ENCODE data around the gene STK16. TPM values are rescaled to one million over a fixed set of nuclear protein-coding genes. Genes with fewer than 3 reads are reported as not detected.

The STK16 gene
- polyA plus RNA-seq, 1 donor from 2014 or later = 64.9 TPM

DNA sequence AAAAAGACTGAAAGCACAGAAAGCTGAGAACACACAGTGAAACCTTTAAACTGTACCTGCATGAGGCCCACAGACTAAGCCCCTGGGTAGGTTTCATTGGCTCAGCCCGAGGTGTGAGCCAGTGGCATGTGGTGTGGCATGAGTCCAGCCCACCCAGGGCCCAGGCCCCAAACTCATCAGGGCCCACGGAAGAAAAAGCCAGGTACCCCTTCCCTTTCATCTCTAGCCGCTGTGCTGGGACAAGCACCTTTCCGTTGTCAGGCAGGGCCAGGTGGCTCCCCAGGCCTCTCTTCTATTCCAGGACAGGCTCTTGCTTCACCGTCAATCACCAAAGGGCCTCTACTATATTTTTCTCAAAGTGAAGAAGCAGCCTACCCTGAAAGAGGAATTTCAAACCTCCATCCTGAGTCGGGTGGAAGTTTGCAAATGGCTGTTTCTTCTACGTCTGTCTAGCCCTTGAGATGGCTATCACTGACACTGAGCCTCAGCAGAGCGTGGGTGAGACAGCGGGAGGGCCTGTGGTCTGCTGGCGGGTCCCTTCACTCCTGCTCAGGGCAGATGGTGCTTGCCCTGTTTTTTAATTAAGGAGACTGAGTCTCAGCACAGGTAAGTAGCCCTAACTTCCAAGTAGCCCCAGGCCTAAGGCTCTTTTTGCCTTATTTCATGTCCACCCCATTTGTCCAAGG, 42.4 kb downstream of the STK16 start:
- Histone ChIP-seq H3K9me3 (ENCODE audit: low read length) (no peaks in the 10 kb centered on the region), H3K9ac (ENCODE audit: low read length) (no peak overlapping the region), H3F3A (ENCODE audit: insufficient read depth, low read length, poor library complexity, severe bottlenecking) (no peaks in the 10 kb centered on the region), H3K9me2 (ENCODE audit: insufficient read depth, low read length) (no peaks in the 10 kb centered on the region), H3K4me3 (ENCODE audit: low read length) (no peak overlapping the region), H3K79me2 (replicated peaks; ENCODE audit: insufficient read depth, low read length) (no peaks in the 10 kb centered on the region), H3K36me3 (ENCODE audit: insufficient read depth, low read length) (no peaks in the 10 kb centered on the region), H3K4me2 (ENCODE audit: low read length) (no peak overlapping the region), H4K20me1 (ENCODE audit: insufficient read depth) (no peaks in the 10 kb centered on the region), H3K27ac (ENCODE audit: low read length) (no peak overlapping the region), H3K27me3 (ENCODE audit: insufficient read depth, low read depth, low read length) (no peaks in the 10 kb centered on the region), H2AFZ (ENCODE audit: low read depth, low read length) (no peak overlapping the region)
- TF ChIP-seq EP300 (conservative IDR thresholded peaks at IDR 0.05; ENCODE audit: poor library complexity, severe bottlenecking) = no peak

- Histone ChIP-seq H3K4me3 (ENCODE audit: low read length) (no peak overlapping the region), H4K20me1 (ENCODE audit: insufficient read depth) (no peaks in the 10 kb centered on the region), H3K9me2 (ENCODE audit: insufficient read depth, low read length) (no peaks in the 10 kb centered on the region), H2AFZ (ENCODE audit: low read depth, low read length) (no peak overlapping the region), H3F3A (ENCODE audit: insufficient read depth, low read length, poor library complexity, severe bottlenecking) (no peaks in the 10 kb centered on the region), H3K79me2 (replicated peaks; ENCODE audit: insufficient read depth, low read length) (no peaks in the 10 kb centered on the region), H3K9ac (ENCODE audit: low read length) (no peak overlapping the region), H3K4me2 (ENCODE audit: low read length) (no peak overlapping the region), H3K9me3 (ENCODE audit: low read length) (no peaks in the 10 kb centered on the region), H3K36me3 (ENCODE audit: insufficient read depth, low read length) (no peaks in the 10 kb centered on the region), H3K27ac (ENCODE audit: low read length) (no peak overlapping the region), H3K27me3 (ENCODE audit: insufficient read depth, low read depth, low read length) (no peaks in the 10 kb centered on the region)
- TF ChIP-seq, protein P1, sequence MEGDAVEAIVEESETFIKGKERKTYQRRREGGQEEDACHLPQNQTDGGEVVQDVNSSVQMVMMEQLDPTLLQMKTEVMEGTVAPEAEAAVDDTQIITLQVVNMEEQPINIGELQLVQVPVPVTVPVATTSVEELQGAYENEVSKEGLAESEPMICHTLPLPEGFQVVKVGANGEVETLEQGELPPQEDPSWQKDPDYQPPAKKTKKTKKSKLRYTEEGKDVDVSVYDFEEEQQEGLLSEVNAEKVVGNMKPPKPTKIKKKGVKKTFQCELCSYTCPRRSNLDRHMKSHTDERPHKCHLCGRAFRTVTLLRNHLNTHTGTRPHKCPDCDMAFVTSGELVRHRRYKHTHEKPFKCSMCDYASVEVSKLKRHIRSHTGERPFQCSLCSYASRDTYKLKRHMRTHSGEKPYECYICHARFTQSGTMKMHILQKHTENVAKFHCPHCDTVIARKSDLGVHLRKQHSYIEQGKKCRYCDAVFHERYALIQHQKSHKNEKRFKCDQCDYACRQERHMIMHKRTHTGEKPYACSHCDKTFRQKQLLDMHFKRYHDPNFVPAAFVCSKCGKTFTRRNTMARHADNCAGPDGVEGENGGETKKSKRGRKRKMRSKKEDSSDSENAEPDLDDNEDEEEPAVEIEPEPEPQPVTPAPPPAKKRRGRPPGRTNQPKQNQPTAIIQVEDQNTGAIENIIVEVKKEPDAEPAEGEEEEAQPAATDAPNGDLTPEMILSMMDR (IDR thresholded peaks at IDR 0.05; ENCODE audit: poor library complexity, severe bottlenecking) = no peak
- TF ChIP-seq REST (IDR thresholded peaks at IDR 0.05; ENCODE audit: borderline replicate concordance) (no peak), RAD21 (conservative IDR thresholded peaks at IDR 0.05) (no peak)
Observed at GRCh38 chr2:219289195-219289536, 43.9 kb downstream of the STK16 start.

GRCh38 chr2:219289537-219290361, 44.5 kb downstream of the STK16 start:
- H3F3A ChIP-seq (ENCODE audit: insufficient read depth, low read length, poor library complexity, severe bottlenecking) = no peaks in the 10 kb centered on the region
- no peak overlapping the region for H3K4me3 ChIP-seq (ENCODE audit: low read length)
- no peak overlapping the region for H2AFZ ChIP-seq (ENCODE audit: low read depth, low read length)
- no peaks in the 10 kb centered on the region for H3K27me3 ChIP-seq (ENCODE audit: insufficient read depth, low read depth, low read length)
- no peaks in the 10 kb centered on the region for H3K9me3 ChIP-seq (ENCODE audit: low read length)
- no peak overlapping the region for H3K9ac ChIP-seq (ENCODE audit: low read length)
- H3K9me2 ChIP-seq (ENCODE audit: insufficient read depth, low read length) = no peaks in the 10 kb centered on the region
- no peaks in the 10 kb centered on the region for H3K79me2 ChIP-seq (replicated peaks; ENCODE audit: insufficient read depth, low read length)
- H4K20me1 ChIP-seq (ENCODE audit: insufficient read depth) = no peaks in the 10 kb centered on the region
- no peak overlapping the region for H3K4me2 ChIP-seq (ENCODE audit: low read length)
- H3K36me3 ChIP-seq (ENCODE audit: insufficient read depth, low read length) = no peaks in the 10 kb centered on the region
- TF ChIP-seq RAD21 (conservative IDR thresholded peaks at IDR 0.05) (no peak), POLR2AphosphoS5 (IDR thresholded peaks at IDR 0.05) (no peak), TAF1 (IDR thresholded peaks at IDR 0.05; ENCODE audit: low read depth) (no peak), SMC3 (conservative IDR thresholded peaks at IDR 0.05; ENCODE audit: poor library complexity) (no peak), EP300 (conservative IDR thresholded peaks at IDR 0.05; ENCODE audit: poor library complexity, severe bottlenecking) (no peak), MXI1 (conservative IDR thresholded peaks at IDR 0.05; ENCODE audit: poor library complexity, severe bottlenecking) (no peak), EZH2 (IDR thresholded peaks at IDR 0.05; ENCODE audit: borderline replicate concordance, insufficient read depth, low read length, poor library complexity, severe bottlenecking) (no peak), REST (IDR thresholded peaks at IDR 0.05; ENCODE audit: borderline replicate concordance) (no peak)
- TF ChIP-seq, protein P1 (IDR thresholded peaks at IDR 0.05; ENCODE audit: poor library complexity, severe bottlenecking) = no peak
- H3K27ac ChIP-seq (ENCODE audit: low read length) = no peak overlapping the region

All from neural cell (in vitro differentiated cells).